NCI-H510A (cell line): ENCODE results near the gene KASH5.

Experiments used
- DNase-seq: peaks from one replicate; lab custom pipeline; 2025; lab: John Stamatoyannopoulos, UW

The KASH5 gene

GRCh38 chr19:49421039-49421877, 33.2 kb downstream of the KASH5 start:
- DNase-seq = peak; percentile 51

GRCh38 chr19:49421878-49422202, 33.8 kb downstream of the KASH5 start:
- DNase-seq = no peak

GRCh38 chr19:49422407-49423070, 34.5 kb downstream of the KASH5 start:
- DNase-seq = peak; percentile 61

GRCh38 chr19:49423071-49423984, 35.3 kb downstream of the KASH5 start, which contains the start of gene PTH2:
TSS of gene PTH2 (minus strand) at chr19:49423441. CDS start at chr19:49423339, 102 bp downstream.
- DNase-seq = no peak

GRCh38 chr19:49423985-49424303, 35.9 kb downstream of the KASH5 start:
- DNase-seq = no peak

- DNase-seq = no peak
Measured at GRCh38 chr19:49425178-49425577, 37.1 kb downstream of the KASH5 start, which contains the start of gene GFY. TSS of gene GFY (plus strand) at chr19:49425388. CDS start at chr19:49426431, 1,043 bp downstream.

GRCh38 chr19:49425922-49426592, 38.0 kb downstream of the KASH5 start:
- DNase-seq = no peak

GRCh38 chr19:49427339-49427738, 39.3 kb downstream of the KASH5 start:
- no peak for DNase-seq

GRCh38 chr19:49427855-49428546, 40.0 kb downstream of the KASH5 start:
- DNase-seq = peak; percentile 38

- no peak for DNase-seq
Measured at GRCh38 chr19:49428547-49429451, 40.8 kb downstream of the KASH5 start.

- no peak for DNase-seq
Measured at GRCh38 chr19:49430172-49430677, 42.2 kb downstream of the KASH5 start.

GRCh38 chr19:49430678-49431329, 42.8 kb downstream of the KASH5 start:
- DNase-seq = no peak

GRCh38 chr19:49431330-49431749, 43.3 kb downstream of the KASH5 start:
- DNase-seq = no peak

- no peak for DNase-seq
Measured at GRCh38 chr19:49432141-49433073, 44.4 kb downstream of the KASH5 start.

GRCh38 chr19:49433240-49433901, 45.3 kb downstream of the KASH5 start:
- DNase-seq = no peak

GRCh38 chr19:49434907-49435583, 47.0 kb downstream of the KASH5 start:
- no peak for DNase-seq

GRCh38 chr19:49435670-49436069, 47.6 kb downstream of the KASH5 start:
- no peak for DNase-seq
